B cell (primary cell): Measurements from ENCODE around the gene FDX1. TPM values are rescaled to one million over a fixed set of nuclear protein-coding genes. Genes with fewer than 3 reads are reported as not detected.

ENCODE experiments used
- ATAC-seq: fragments of 200-7000 bp; cut with Tn5 transposase; one replicate; pipeline ENCODE4 v1.10.0; 2021; ENCODE audit warnings: low read depth, mild to moderate bottlenecking, moderate number of reproducible peaks, moderate library complexity
- CTCF ChIA-PET: fragments of 350-600 bp; sonication (Branson Sonifier 250); formaldehyde crosslinking; loops from one replicate; lab custom pipeline; 2021; ENCODE audit warnings: antibody characterized with exemption, inconsistent platforms; lab: Charles Lee
- POLR2A ChIA-PET: fragments of 350-600 bp; sonication (Branson Sonifier 250); formaldehyde crosslinking; loops from one replicate; lab custom pipeline; 2021; ENCODE audit warnings: antibody characterized with exemption; lab: Charles Lee
- DNase-seq: peaks from one replicate; pipeline ENCODE4 v3.0.0; 2013
- H2AFZ ChIP-seq: 2 replicates; pipeline ENCODE4 v1.6.1; 2012; ENCODE audit warnings: mild to moderate bottlenecking, low read depth, low read length; ENCODE audit not compliant: insufficient read depth, poor library complexity, severe bottlenecking
- H3K27ac ChIP-seq, 2 donors: 1 replicate in 1 of 2; 2 replicates in 1 of 2; pipeline ENCODE4 v1.5.1; 2012 to 2013; ENCODE audit warnings: low read length in 2 of 2, mild to moderate bottlenecking in 2 of 2, moderate library complexity in 1 of 2
- H3K27me3 ChIP-seq, 4 experiments: fragments of 200-600 bp in 1 of 4; sonication (generic) in 1 of 4; replicated peaks in 1 of 4; 1 replicate in 2 of 4; 2 replicates in 2 of 4; pipeline versions ENCODE4 v1.6.1 to v1.7.0; 2013 to 2016; ENCODE audit warnings: low read length in 3 of 4, mild to moderate bottlenecking in 2 of 4, mixed read lengths in 1 of 4, moderate library complexity in 1 of 4; ENCODE audit not compliant: insufficient read depth in 4 of 4, control insufficient read depth in 3 of 4; ENCODE audit errors: control extremely low read depth in 1 of 4
- H3K36me3 ChIP-seq, 2 experiments: replicated peaks in 1 of 2; 1 replicate in 1 of 2; 2 replicates in 1 of 2; pipeline versions ENCODE4 v1.6.1 to v1.7.1; 2013; ENCODE audit warnings: low read length in 1 of 2; ENCODE audit not compliant: insufficient read depth in 2 of 2, control insufficient read depth in 1 of 2; ENCODE audit errors: control extremely low read depth in 1 of 2, extremely low read depth in 1 of 2
- H3K4me1 ChIP-seq, 2 donors: fragments of 200-600 bp in 1 of 2; sonication (generic) in 1 of 2; 1 replicate in 1 of 2; 2 replicates in 1 of 2; pipeline versions ENCODE4 v1.5.1 to v1.6.1; 2013 to 2017; ENCODE audit warnings: low read length in 2 of 2; ENCODE audit not compliant: control insufficient read depth in 2 of 2, insufficient read depth in 2 of 2
- H3K4me2 ChIP-seq: replicated peaks from 2 replicates; pipeline ENCODE3; 2012; ENCODE audit warnings: mild to moderate bottlenecking, low read depth, low read length; ENCODE audit not compliant: poor library complexity, severe bottlenecking
- H3K4me3 ChIP-seq, 5 experiments: fragments of 200-600 bp in 1 of 5; sonication (generic) in 1 of 5; 1 replicate in 3 of 5; 2 replicates in 2 of 5; pipeline versions ENCODE4 v1.5.1 to v1.7.0; 2011 to 2016; ENCODE audit warnings: low read length in 4 of 5, mild to moderate bottlenecking in 4 of 5, low read depth in 2 of 5, control low read depth in 1 of 5, moderate library complexity in 1 of 5; ENCODE audit not compliant: insufficient read depth in 1 of 5; ENCODE audit errors: control extremely low read depth in 1 of 5, extremely low read depth in 1 of 5
- H3K79me2 ChIP-seq: fragments of 200-600 bp; sonication (generic); one replicate; pipeline ENCODE4 v1.6.0; 2016; ENCODE audit warnings: low read length; ENCODE audit not compliant: control insufficient read depth, insufficient read depth
- H3K9ac ChIP-seq: fragments of 200-600 bp; sonication (generic); 2 replicates; pipeline ENCODE4 v1.6.1; 2017; ENCODE audit warnings: mild to moderate bottlenecking, low read length, moderate library complexity
- H3K9me3 ChIP-seq, 3 donors: one replicate each; pipeline versions ENCODE4 v1.6.1 to v1.7.1; 2013; ENCODE audit warnings: low read length in 2 of 3; ENCODE audit not compliant: control insufficient read depth in 2 of 3, insufficient read depth in 1 of 3; ENCODE audit errors: control extremely low read depth in 1 of 3
- H4K20me1 ChIP-seq: 2 replicates; pipeline ENCODE4 v1.6.0; 2012; ENCODE audit warnings: mild to moderate bottlenecking, low read length; ENCODE audit not compliant: insufficient read depth, control insufficient read depth, poor library complexity, severe bottlenecking
- H3K27ac Mint-ChIP-seq: one replicate; pipeline ENCODE4 v1.8.0; 2021; ENCODE audit warnings: mixed read lengths
- H3K27me3 Mint-ChIP-seq: one replicate; pipeline ENCODE4 v1.8.0; 2021; ENCODE audit warnings: mixed read lengths
- H3K4me1 Mint-ChIP-seq: one replicate; pipeline ENCODE4 v1.8.0; 2021; ENCODE audit warnings: mixed read lengths
- H3K4me3 Mint-ChIP-seq: one replicate; pipeline ENCODE4 v1.8.0; 2021; ENCODE audit warnings: mixed read lengths
- H3K9me3 Mint-ChIP-seq: one replicate; pipeline ENCODE4 v1.8.0; 2022; ENCODE audit warnings: mixed read lengths; ENCODE audit not compliant: insufficient read depth
- EZH2 ChIP-seq: IDR thresholded peaks from 2 replicates; pipeline ENCODE4 v1.6.1; 2012; ENCODE audit warnings: borderline replicate concordance, low read depth, mild to moderate bottlenecking, moderate library complexity, low read length; ENCODE audit not compliant: insufficient read depth, poor library complexity, severe bottlenecking
- WGBS: methylation state at CpG from one replicate; pipeline ENCODE4 v1.1.5; 2013; ENCODE audit warnings: missing lambda C conversion rate; ENCODE audit not compliant: insufficient coverage; 5-methylcytosine and 5-hydroxymethylcytosine counted together
- intact Hi-C: fragments of 100-400 bp; cut with micrococcal nuclease; formaldehyde crosslinking; loops from one replicate; pipeline ENCODE4 v1.10.0; 2022
- polyA plus RNA-seq: library from polyadenylated mRNA; depleted of rRNA; stranded (reverse); fragments of >200 nt; gene quantifications from 2 replicates; pipeline ENCODE4 v1.2.3, GENCODE V29; 2012
- total RNA-seq, 2 donors: library from RNA; stranded (reverse); fragments of 120-200 nt in 1 of 2; gene quantifications; 1 replicate in 1 of 2; 2 replicates in 1 of 2; pipeline versions ENCODE4 v1.2.3 to v1.2.4, GENCODE V29; 2013 to 2022
- TF ChIP-seq, protein P1 (sequence below): fragments of 200-600 bp; IDR thresholded peaks from one replicate; pipeline ENCODE4 v1.8.0; 2022; ENCODE audit warnings: antibody characterized with exemption, mild to moderate bottlenecking

FDX1 gene
- total and polyA plus RNA-seq, 2 donors (not counting 1 experiment from before 2014, with no cell fraction given) = 3.5 to 11.2 TPM

DNA sequence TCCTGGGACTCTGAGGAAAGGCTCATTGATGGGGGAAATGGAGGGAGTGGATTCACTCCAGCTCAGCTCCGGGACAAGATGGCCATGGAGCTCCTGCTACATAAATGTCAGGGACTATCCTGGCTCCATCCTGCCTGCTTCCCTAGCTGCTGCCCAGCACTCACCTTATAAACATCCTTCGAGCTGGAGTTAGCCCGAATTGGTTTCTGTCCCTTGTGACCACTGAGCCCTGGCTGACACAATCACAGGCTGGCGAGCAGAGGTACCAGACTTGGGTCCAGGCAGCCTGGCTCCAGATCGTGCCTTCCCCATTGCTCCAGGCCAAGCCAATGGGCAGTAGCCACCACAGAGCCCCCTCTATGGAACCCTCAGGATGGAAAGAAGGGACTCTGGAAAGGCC lies 77.6 kb downstream of the FDX1 start:
- TF ChIP-seq, protein P1, sequence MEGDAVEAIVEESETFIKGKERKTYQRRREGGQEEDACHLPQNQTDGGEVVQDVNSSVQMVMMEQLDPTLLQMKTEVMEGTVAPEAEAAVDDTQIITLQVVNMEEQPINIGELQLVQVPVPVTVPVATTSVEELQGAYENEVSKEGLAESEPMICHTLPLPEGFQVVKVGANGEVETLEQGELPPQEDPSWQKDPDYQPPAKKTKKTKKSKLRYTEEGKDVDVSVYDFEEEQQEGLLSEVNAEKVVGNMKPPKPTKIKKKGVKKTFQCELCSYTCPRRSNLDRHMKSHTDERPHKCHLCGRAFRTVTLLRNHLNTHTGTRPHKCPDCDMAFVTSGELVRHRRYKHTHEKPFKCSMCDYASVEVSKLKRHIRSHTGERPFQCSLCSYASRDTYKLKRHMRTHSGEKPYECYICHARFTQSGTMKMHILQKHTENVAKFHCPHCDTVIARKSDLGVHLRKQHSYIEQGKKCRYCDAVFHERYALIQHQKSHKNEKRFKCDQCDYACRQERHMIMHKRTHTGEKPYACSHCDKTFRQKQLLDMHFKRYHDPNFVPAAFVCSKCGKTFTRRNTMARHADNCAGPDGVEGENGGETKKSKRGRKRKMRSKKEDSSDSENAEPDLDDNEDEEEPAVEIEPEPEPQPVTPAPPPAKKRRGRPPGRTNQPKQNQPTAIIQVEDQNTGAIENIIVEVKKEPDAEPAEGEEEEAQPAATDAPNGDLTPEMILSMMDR = no peak
- TF ChIP-seq EZH2 = no peak
- Mint-ChIP-seq H3K27ac (no peak overlapping the region), H3K9me3 (no peaks in the 10 kb centered on the region), H3K27me3 (peaks cover 13% of the 10 kb centered on the region), H3K4me1 (no peaks in the 10 kb centered on the region), H3K4me3 (no peak overlapping the region)
- Histone ChIP-seq H3K4me1 (no peaks in the 10 kb centered on the region), H3K4me3 (no peak overlapping the region), H3K9me3 (peaks cover 0 to 8% (median 0%) of the 10 kb centered on the region in 3 donors), H3K27me3 (peaks cover 0 to 3% (median 1%) of the 10 kb centered on the region in 4 experiments), H3K4me2 (no peak overlapping the region), H3K9ac (no peak overlapping the region), H3K27ac (no peak overlapping the region), H2AFZ (no peak overlapping the region), H4K20me1 (no peaks in the 10 kb centered on the region), H3K79me2 (no peaks in the 10 kb centered on the region), H3K36me3 (no peaks in the 10 kb centered on the region)
- 93% methylated on average over 3 of the region's 5 CpGs for WGBS
- ATAC-seq (no peak), DNase-seq (no peak)
- intact Hi-C loops = no loop called here
- POLR2A ChIA-PET = no interaction called here
- CTCF ChIA-PET = no interaction called here

DNA sequence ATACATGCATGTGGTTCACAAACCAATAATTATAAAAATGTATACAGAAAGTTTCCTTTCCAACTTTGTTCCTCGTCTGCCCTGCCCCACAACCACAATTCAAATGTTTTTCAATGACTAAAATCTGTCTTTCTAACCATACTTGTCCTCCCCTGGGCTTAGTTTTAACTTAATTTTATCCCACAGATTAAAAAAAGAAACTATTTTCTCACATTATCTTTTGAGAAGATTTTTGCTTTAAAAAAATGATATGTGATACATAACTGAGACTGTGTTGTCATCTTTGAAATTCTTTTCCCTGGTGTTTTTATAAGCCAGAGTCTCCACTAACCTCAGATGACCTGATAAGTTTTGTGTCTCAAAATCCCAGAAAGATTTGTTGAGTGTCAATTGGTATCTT lies 79.0 kb downstream of the FDX1 start:
- 17% methylated on average over 1 of the region's 1 CpG for WGBS
- POLR2A ChIA-PET = no interaction called here

More for the DNA sequence above, 79.0 kb downstream of the FDX1 start:
- ATAC-seq (no peak), DNase-seq (no peak)
- Histone ChIP-seq H4K20me1 (no peaks in the 10 kb centered on the region), H3K79me2 (no peaks in the 10 kb centered on the region), H3K4me2 (no peak overlapping the region), H3K27me3 (peaks cover 0 to 3% (median 1%) of the 10 kb centered on the region in 4 experiments), H3K4me3 (no peak overlapping the region), H2AFZ (no peak overlapping the region), H3K9me3 (peaks cover 0 to 8% (median 0%) of the 10 kb centered on the region in 3 donors), H3K4me1 (no peaks in the 10 kb centered on the region), H3K36me3 (no peaks in the 10 kb centered on the region), H3K9ac (no peak overlapping the region), H3K27ac (no peak overlapping the region)
- H3K27me3 Mint-ChIP-seq = peaks cover 19% of the 10 kb centered on the region
- CTCF ChIA-PET = no interaction called here
- TF ChIP-seq, protein P1 = no peak
- no peak for TF ChIP-seq EZH2
- H3K9me3 Mint-ChIP-seq = no peaks in the 10 kb centered on the region
- no peaks in the 10 kb centered on the region for H3K4me1 Mint-ChIP-seq
- no peak overlapping the region for H3K4me3 Mint-ChIP-seq
- H3K27ac Mint-ChIP-seq = no peak overlapping the region
- intact Hi-C loops = no loop called here
